ENCODE measurements around the gene LMO2.
A peak's percentile ranks its signal among the peaks of the same experiment; 100 is the strongest.

The LMO2 gene

GRCh38 chr11:33913991-33914390, 22.1 kb upstream of the LMO2 start:
- no peak for DNase-seq

GRCh38 chr11:33912405-33913361, 20.8 kb upstream of the LMO2 start:
- peak; percentile 37 for DNase-seq

- no peak for DNase-seq
Observed at GRCh38 chr11:33910958-33911339, 19.1 kb upstream of the LMO2 start.

- DNase-seq, result no peak
Observed at GRCh38 chr11:33910296-33910957, 18.6 kb upstream of the LMO2 start.

GRCh38 chr11:33909552-33909951, 17.7 kb upstream of the LMO2 start:
- DNase-seq, result no peak

GRCh38 chr11:33909150-33909549, 17.3 kb upstream of the LMO2 start:
- DNase-seq, result no peak

- DNase-seq, result peak; percentile 38
Observed at GRCh38 chr11:33907421-33907820, 15.5 kb upstream of the LMO2 start.

GRCh38 chr11:33906484-33907186, 14.8 kb upstream of the LMO2 start:
- no peak for DNase-seq

- no peak for DNase-seq
Observed at GRCh38 chr11:33904102-33904501, 12.2 kb upstream of the LMO2 start.

- DNase-seq, result peak; percentile 23
Observed at GRCh38 chr11:33900159-33900840, 8.4 kb upstream of the LMO2 start.

- no peak for DNase-seq
Observed at GRCh38 chr11:33899400-33900037, 7.6 kb upstream of the LMO2 start.

GRCh38 chr11:33898957-33899356, 7.1 kb upstream of the LMO2 start:
- DNase-seq, result no peak

GRCh38 chr11:33897761-33898375, 6.0 kb upstream of the LMO2 start:
- peak; percentile 13 for DNase-seq

GRCh38 chr11:33896911-33897310, 5.0 kb upstream of the LMO2 start:
- DNase-seq, result no peak

- no peak for DNase-seq
Observed at GRCh38 chr11:33895752-33896137, 3.9 kb upstream of the LMO2 start.

GRCh38 chr11:33894398-33894746, 2.5 kb upstream of the LMO2 start:
- peak; percentile 78 for DNase-seq

- DNase-seq, result peak; percentile 89
Observed at GRCh38 chr11:33893711-33894397, 2.0 kb upstream of the LMO2 start.

- peak; percentile 70 for DNase-seq
Observed at GRCh38 chr11:33892906-33893594, 1.2 kb upstream of the LMO2 start.

- no peak for DNase-seq
Observed at GRCh38 chr11:33889821-33890378, 2.0 kb downstream of the LMO2 start.

GRCh38 chr11:33889296-33889695, 2.6 kb downstream of the LMO2 start:
- DNase-seq, result no peak

GRCh38 chr11:33887886-33888285, 4.0 kb downstream of the LMO2 start:
- DNase-seq, result no peak
